SH-SY5Y (cell line): ENCODE data around the gene GCN1.

Source experiments
- GATA2 ChIP-seq: IDR thresholded peaks from 2 replicates; pipeline ENCODE4 v1.6.1; 2011; ENCODE audit warnings: mild to moderate bottlenecking, low read depth, low read length
- GATA3 ChIP-seq: IDR thresholded peaks from 2 replicates; pipeline ENCODE4 v1.6.1; 2011; ENCODE audit warnings: low read depth, mild to moderate bottlenecking, low read length, moderate library complexity

GRCh38 chr12:120230974-120231315 is 36.4 kb upstream of the GCN1 start:
- TF ChIP-seq GATA2: no peak
- TF ChIP-seq GATA3: no peak
